Kidney (tissue), 14 donors: ENCODE measurements around the gene FAM227B. TPM values are rescaled to one million over a fixed set of nuclear protein-coding genes. Genes with fewer than 3 reads are reported as not detected.

Experiments used
- DNase-seq, 5 donors: peaks; one replicate each; pipeline ENCODE4 v3.0.0-alpha.2; 2013 to 2020
- FAIRE-seq: peaks from 2 replicates; lab custom pipeline; 2012; peaks lifted over from hg19 to GRCh38; lab: Jason Lieb, UNC
- H3K27ac ChIP-seq, 2 donors: one replicate each; pipeline ENCODE4 v1.7.0; 2013; ENCODE audit warnings: low read depth in 2 of 2, low read length in 2 of 2, inconsistent platforms in 1 of 2
- H3K27me3 ChIP-seq: one replicate; pipeline ENCODE4 v1.7.1; 2013; ENCODE audit warnings: low read length, inconsistent platforms; ENCODE audit not compliant: control insufficient read depth, insufficient read depth
- H3K36me3 ChIP-seq, 3 donors: one replicate each; pipeline versions ENCODE4 v1.7.0 to v1.7.1; 2013; ENCODE audit warnings: low read length in 3 of 3, control low read depth in 1 of 3, inconsistent platforms in 1 of 3; ENCODE audit not compliant: insufficient read depth in 3 of 3, control insufficient read depth in 2 of 3
- H3K4me1 ChIP-seq, 3 donors: one replicate each; pipeline versions ENCODE4 v1.7.0 to v1.7.1; 2013; ENCODE audit warnings: low read length in 3 of 3, inconsistent platforms in 1 of 3, low read depth in 1 of 3; ENCODE audit not compliant: control insufficient read depth in 2 of 3, insufficient read depth in 2 of 3
- H3K4me3 ChIP-seq, 3 donors: one replicate each; pipeline versions ENCODE4 v1.7.0 to v1.8.1; 2013; ENCODE audit warnings: low read length in 3 of 3, control low read depth in 1 of 3, inconsistent platforms in 1 of 3
- H3K9ac ChIP-seq, 3 donors: one replicate each; pipeline versions ENCODE4 v1.7.0 to v1.7.1; 2013; ENCODE audit warnings: low read length in 3 of 3, control low read depth in 1 of 3, inconsistent platforms in 1 of 3
- H3K9me3 ChIP-seq, 3 donors: one replicate each; pipeline versions ENCODE4 v1.7.0 to v1.7.1; 2013; ENCODE audit warnings: low read length in 3 of 3, control low read depth in 1 of 3, inconsistent platforms in 1 of 3; ENCODE audit not compliant: control insufficient read depth in 2 of 3, insufficient read depth in 1 of 3
- CTCF ChIP-seq: IDR thresholded peaks from 3 replicates; pipeline ENCODE4 v1.5.1; 2012; ENCODE audit warnings: mild to moderate bottlenecking, moderate library complexity, borderline replicate concordance; ENCODE audit not compliant: insufficient read depth; ENCODE audit errors: extremely low read depth
- intact Hi-C: fragments of 100-400 bp; cut with DNase I; formaldehyde crosslinking; loops from one replicate; pipeline ENCODE4 v1.11.1; 2022
- polyA plus RNA-seq: library from polyadenylated mRNA; stranded (reverse); fragments of 350-450 nt; fragmentation: Illumina TruSeq; extraction: RNeasy Lipid Tissue Mini Kit (QIAGEN cat#74804); gene quantifications from one replicate; pipeline ENCODE4 v1.2.3, GENCODE V29; 2014; ENCODE audit warnings: low read depth, low replicate concordance; ENCODE audit not compliant: insufficient read depth
- total RNA-seq: library from RNA; stranded (reverse); fragmentation: NEBNext Ultra II Directional; extraction: Animal tissue kit (Norgen Biotek cat#: 25700); gene quantifications from one replicate; pipeline ENCODE4 v1.2.1, GENCODE V29; 2021
- donor health status: control.
- donor health status: control.
- donor health status: control.
- donor health status: control.
- donor health status: control.
- donor health status: DM: yes; HTN: yes; CAD: no.
- donor health status: Normal renal cell carcinoma (clear cell type).

Gene FAM227B
- total and polyA plus RNA-seq, 2 donors from 2014 or later: 11.7 to 12.2 TPM

GRCh38 chr15:49286649-49287404 lies 333.8 kb downstream of the FAM227B start:
- H3K36me3 ChIP-seq: peaks cover 0 to 15% (median 9%) of the 10 kb centered on the region in 3 donors
- no peaks in the 10 kb centered on the region for H3K27me3 ChIP-seq
- no peak for DNase-seq
- no peaks in the 10 kb centered on the region for H3K4me1 ChIP-seq
- intact Hi-C loops: no loop called here
- no peak overlapping the region for H3K4me3 ChIP-seq
- no peaks in the 10 kb centered on the region for H3K9me3 ChIP-seq
- no peak overlapping the region for H3K27ac ChIP-seq
- no peak for TF ChIP-seq CTCF
- no peak overlapping the region for H3K9ac ChIP-seq
- FAIRE-seq: no peak

GRCh38 chr15:49282366-49282765 lies 338.3 kb downstream of the FAM227B start:
- no peak for DNase-seq
- intact Hi-C loops: no loop called here
- Histone ChIP-seq H3K9me3 (no peaks in the 10 kb centered on the region), H3K27me3 (no peaks in the 10 kb centered on the region), H3K4me1 (no peaks in the 10 kb centered on the region), H3K36me3 (peaks cover 0 to 15% (median 9%) of the 10 kb centered on the region in 3 donors), H3K4me3 (no peak overlapping the region), H3K27ac (no peak overlapping the region), H3K9ac (no peak overlapping the region)
- no peak for TF ChIP-seq CTCF
- FAIRE-seq: no peak

DNA sequence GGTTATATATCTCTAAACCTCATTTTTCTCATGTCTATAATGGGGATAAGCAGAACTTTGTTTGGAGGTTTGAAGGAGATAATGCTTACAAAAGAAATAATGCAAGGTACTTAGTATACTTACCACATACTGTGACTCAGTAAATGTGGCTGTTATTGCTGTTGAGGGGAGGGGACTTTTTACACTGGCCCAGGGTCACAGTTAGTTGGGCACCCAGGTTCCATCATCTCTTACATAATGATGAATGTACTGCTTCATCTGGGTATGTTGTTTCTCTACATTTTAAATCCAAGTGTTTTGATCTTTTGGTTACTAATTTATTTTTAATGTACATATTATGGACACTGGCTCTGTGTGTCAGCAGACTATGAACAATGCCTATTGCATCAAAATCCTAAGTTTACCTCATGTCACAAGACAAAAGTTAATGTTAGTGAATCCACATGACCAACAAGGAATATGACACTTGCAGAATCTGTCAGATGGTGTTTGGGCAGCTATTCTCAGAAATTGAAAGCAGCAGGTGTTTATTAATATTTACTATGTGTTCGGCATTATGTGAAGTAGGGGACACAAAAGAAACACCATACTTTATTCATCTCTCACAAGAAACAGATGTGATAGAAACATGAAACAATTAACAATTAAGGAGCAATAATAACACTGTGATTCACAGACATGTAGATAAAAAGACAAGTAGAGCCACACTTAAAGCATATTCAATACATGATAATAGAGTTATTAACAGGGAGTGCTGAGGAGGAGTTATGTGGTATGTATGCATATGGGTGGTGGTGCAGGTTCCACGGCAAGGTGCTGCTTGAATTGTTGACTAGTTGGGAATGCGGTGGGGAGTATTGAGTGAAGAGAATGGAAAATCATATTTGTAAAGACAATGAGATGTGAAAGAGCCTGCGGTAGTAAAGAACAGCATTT lies 340.8 kb downstream of the FAM227B start:
- no peak for FAIRE-seq
- intact Hi-C loops: no loop called here

More for the DNA sequence above, 340.8 kb downstream of the FAM227B start:
- no peak overlapping the region for H3K4me3 ChIP-seq
- H3K9ac ChIP-seq: no peak overlapping the region
- H3K27ac ChIP-seq: no peak overlapping the region
- H3K36me3 ChIP-seq: peaks cover 0 to 15% (median 9%) of the 10 kb centered on the region in 3 donors
- no peak for TF ChIP-seq CTCF
- no peaks in the 10 kb centered on the region for H3K27me3 ChIP-seq
- no peak for DNase-seq
- no peaks in the 10 kb centered on the region for H3K9me3 ChIP-seq
- no peaks in the 10 kb centered on the region for H3K4me1 ChIP-seq
